ENCODE results near the gene CD247.

Gene CD247

DNA sequence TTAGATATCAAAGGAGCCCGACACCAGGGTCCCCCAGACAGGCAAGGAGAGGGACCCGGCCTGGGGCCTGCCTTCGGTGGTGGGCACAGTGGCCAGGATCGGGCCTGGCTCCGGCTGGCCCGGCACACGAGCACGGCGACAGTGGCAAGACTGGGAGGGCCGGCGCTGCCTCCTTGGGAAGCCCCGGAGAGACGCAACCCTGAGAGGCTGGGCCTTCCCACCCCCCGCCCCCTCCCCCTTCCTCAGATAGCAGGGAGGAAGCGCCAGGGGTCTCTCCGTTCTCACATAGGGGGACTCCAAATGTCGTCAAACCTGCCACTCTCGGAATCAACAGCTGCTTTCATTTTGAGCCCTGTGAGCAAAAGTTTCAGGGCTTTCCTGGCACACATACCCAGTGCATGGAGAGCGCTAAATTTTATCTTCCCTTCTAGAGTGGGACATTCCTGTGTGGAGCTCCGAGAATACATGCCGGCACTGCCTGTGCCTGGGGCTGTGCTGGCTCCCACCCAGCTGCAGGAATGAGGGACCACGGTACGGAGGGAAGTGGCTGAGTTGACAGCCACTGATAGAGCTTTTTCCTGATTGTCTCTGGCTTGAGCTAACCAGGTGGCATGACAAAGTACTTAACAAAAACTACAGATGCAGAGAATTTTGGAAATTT, 62.4 kb downstream of the CD247 start:
- Mint-ChIP-seq H3K4me3 (peak overlapping the region; percentile 78), H3K27me3 (no peaks in the 10 kb centered on the region), H3K27ac (peak overlapping the region; percentile 91), H3K4me1 (ENCODE audit: low read depth) (peaks cover 65% of the 10 kb centered on the region), H3K36me3 (no peaks in the 10 kb centered on the region), H3K9me3 (ENCODE audit: low read depth) (no peaks in the 10 kb centered on the region)

DNA sequence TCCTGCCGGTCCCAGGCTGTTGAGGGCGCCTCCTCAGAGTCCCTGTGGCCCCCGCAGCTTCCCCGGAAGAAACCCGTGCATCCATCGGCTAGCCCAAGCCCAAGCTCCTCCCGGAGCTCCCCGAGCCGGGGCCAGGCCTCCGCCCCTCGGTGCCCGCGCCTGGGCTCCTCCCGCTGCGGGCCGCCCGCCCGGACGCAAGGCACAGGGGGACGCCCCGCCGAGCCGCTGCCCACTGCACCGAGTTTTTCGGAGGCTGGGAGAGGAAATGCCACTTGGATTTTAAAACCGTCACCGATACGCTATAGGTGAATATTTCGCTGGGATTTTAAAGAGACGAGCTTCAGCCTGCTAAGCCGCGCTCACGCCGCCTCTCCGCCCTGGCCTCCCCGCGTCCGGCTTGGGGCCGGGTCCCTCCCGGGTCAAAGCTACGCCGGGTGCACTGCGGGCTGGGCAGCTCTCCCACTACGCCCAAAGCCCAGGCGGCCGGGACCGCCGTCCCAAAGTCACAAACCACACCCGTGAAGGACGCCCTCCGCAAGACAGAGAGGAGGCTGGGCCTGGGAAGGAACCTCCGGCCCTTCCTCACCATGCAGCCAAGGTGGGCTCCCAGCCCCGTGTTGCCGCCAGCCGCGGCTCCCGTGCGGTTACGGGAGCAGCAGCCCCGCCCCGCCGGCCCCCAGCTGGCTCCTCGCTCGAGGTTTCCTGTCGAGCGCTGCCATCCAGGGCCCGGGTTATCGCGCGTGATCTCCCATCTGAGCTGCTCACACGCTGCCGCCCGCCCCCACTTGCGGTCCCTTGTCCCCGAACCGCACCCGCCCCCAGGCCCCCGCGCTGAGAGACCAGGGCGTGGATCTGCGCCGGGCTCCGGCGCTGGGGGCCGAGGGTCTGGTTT, 63.2 kb downstream of the CD247 start:
- peak overlapping the region; percentile 34 for H3K27ac Mint-ChIP-seq
- H3K4me1 Mint-ChIP-seq (ENCODE audit: low read depth): peaks cover 65% of the 10 kb centered on the region
- peak overlapping the region; percentile 87 for H3K4me3 Mint-ChIP-seq
- no peaks in the 10 kb centered on the region for H3K27me3 Mint-ChIP-seq
- no peaks in the 10 kb centered on the region for H3K36me3 Mint-ChIP-seq
- H3K9me3 Mint-ChIP-seq (ENCODE audit: low read depth): no peaks in the 10 kb centered on the region

DNA sequence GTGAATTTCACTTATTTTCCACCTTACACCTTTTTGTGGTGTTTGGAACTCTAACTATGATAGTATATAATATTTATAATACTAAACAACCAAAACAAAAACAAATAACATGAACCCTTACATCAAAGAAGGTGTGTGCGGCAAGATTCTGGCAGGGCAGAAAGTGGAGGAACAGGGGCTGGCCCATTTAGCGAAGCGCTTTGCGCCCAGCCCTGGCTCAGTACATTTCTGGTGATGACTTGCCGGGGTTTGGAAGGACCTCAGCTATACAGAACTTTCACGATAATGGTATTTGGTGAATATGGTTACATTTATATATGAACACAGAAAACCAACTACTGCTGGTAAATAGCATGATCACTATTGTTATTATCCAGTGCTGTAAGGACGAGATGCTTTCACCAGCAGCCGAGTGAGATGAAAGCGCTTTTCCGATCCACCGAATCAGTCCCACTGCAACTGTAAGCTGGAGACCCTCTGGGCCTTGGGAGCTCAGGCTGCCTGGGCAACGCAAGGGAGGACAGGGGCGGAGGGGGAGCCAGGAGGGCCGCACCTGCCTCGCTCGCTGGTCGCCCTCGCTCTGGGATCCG, 63.9 kb downstream of the CD247 start:
- Mint-ChIP-seq H3K4me1 (ENCODE audit: low read depth) (peaks cover 64% of the 10 kb centered on the region), H3K36me3 (no peaks in the 10 kb centered on the region), H3K27ac (peak overlapping the region; percentile 90), H3K27me3 (no peaks in the 10 kb centered on the region), H3K9me3 (ENCODE audit: low read depth) (no peaks in the 10 kb centered on the region), H3K4me3 (peak overlapping the region; percentile 87)

DNA sequence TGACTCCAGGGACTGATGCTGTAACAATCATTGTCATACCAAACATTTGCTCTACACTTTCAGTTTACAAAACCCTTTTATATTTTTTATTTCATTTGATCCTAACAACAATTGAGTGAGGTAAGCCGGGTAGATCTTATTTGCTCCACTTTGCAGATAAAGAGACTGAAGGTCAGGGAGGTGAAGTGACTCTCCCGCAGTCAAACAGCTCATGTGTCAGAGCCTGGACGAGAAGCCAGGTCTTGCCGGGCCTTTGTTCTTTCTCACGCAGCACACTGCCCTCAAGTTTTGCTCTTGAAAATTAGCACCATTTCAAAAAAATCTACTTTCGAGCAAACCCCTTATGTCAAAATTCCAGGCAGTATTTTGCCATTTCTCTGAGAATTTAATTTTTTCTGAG, 65.2 kb downstream of the CD247 start:
- Mint-ChIP-seq H3K4me1 (ENCODE audit: low read depth) (peaks cover 68% of the 10 kb centered on the region), H3K9me3 (ENCODE audit: low read depth) (no peaks in the 10 kb centered on the region), H3K36me3 (no peaks in the 10 kb centered on the region), H3K27me3 (no peaks in the 10 kb centered on the region), H3K27ac (peak overlapping the region; percentile 80), H3K4me3 (peak overlapping the region; percentile 65)

DNA sequence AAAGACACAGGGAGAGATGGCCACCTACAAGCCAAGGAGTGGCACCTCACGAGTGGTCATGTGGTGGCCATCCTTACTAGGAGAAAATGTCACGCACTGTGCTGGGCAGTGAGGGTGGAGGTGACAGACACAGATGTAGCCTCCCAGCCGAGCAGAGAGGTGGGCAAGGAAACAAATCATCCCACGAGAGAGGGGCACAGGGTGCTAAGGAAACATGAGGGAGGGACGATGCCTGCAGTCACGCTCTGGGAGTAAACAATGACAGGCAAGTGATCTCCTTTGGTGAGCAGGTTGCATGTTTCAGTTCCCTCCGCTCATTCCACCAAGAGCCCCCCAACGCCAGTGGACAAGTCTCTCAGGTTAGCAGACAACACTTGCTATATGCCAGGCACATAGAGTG, 65.8 kb downstream of the CD247 start:
- Mint-ChIP-seq H3K27ac (peak overlapping the region; percentile 98), H3K4me1 (ENCODE audit: low read depth) (peaks cover 67% of the 10 kb centered on the region), H3K4me3 (peak overlapping the region; percentile 46), H3K9me3 (ENCODE audit: low read depth) (no peaks in the 10 kb centered on the region), H3K36me3 (no peaks in the 10 kb centered on the region), H3K27me3 (no peaks in the 10 kb centered on the region)

DNA sequence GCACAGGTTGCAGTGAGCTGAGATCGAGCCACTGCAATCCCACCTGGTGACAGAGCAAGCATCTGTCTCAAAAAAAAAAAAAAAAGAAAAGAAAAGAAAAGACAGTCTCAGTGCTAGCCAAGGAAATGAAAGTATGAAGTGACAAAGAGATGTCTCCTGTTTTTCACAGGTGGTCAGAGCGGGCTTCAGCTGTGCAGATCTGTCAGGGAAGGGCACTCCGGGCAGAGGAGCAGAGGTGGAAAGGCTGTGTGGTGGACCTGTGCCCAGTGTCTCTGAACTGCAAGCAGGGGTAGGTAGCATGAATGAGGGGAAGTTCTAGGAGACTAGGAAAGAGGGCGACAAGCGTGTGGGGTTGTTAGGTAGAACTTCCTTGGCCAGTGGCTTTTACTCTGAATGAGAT, 67.5 kb downstream of the CD247 start:
- peak overlapping the region; percentile 85 for H3K4me3 Mint-ChIP-seq
- H3K27ac Mint-ChIP-seq: peak overlapping the region; percentile 98
- H3K9me3 Mint-ChIP-seq (ENCODE audit: low read depth): no peaks in the 10 kb centered on the region
- H3K27me3 Mint-ChIP-seq: no peaks in the 10 kb centered on the region
- H3K4me1 Mint-ChIP-seq (ENCODE audit: low read depth): peaks cover 67% of the 10 kb centered on the region
- no peaks in the 10 kb centered on the region for H3K36me3 Mint-ChIP-seq

DNA sequence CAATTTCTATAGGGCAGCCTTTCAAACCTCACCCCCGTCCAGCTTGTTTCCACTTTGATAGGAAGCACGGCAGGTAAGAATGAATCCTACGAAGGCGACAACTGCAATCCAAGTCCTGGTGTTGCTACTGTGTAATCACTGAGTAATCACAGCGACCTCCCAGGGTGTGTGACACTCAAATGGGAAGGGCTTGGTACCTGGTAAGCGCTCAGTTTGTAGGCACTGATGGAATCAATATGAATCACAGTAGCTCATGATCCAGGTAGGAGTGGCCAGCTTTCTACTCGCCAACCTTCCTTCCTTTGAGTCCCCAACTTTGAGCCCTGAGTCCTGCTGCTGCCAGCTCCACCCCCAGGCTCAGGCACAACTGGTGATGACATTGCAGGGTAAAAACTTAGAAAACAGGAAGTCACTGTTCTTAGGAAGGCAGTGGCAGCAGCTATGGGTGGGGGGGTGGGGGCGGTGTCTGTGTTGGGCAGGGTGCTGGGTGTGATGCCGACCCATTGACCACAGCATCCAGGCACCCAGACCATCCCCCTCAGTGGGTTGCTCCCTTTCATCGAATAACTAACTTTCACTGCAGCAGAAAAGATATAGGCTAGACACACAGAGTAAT, 70.7 kb downstream of the CD247 start:
- H3K27me3 Mint-ChIP-seq: no peaks in the 10 kb centered on the region

DNA sequence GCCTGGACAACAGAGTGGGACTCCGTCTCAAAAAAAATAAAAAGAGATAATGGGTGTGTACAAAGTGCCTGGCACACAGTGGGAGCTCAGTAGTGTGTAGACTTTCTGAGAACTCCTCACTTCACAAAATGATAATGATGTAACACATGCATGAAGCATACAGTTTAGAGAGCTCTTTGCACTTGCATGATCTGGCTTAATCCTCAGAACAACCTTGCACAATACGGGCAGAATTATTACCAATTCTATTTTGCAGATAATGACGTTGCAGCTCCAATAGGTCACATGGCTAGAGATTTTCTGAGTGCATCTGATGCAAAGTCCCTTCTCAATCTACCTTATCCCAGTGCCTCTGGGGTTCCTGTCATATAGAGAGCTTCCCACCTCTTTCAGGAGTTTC, 71.4 kb downstream of the CD247 start:
- Mint-ChIP-seq H3K36me3 (peaks cover 4% of the 10 kb centered on the region), H3K9me3 (ENCODE audit: low read depth) (no peaks in the 10 kb centered on the region), H3K4me3 (peak overlapping the region; percentile 77), H3K27ac (peak overlapping the region; percentile 98), H3K27me3 (no peaks in the 10 kb centered on the region), H3K4me1 (ENCODE audit: low read depth) (peaks cover 74% of the 10 kb centered on the region)

More for the DNA sequence above, 70.7 kb downstream of the CD247 start:
- Mint-ChIP-seq H3K9me3 (ENCODE audit: low read depth) (no peaks in the 10 kb centered on the region), H3K4me3 (peak overlapping the region; percentile 77), H3K4me1 (ENCODE audit: low read depth) (peaks cover 74% of the 10 kb centered on the region), H3K36me3 (peaks cover 4% of the 10 kb centered on the region), H3K27ac (peak overlapping the region; percentile 98)

DNA sequence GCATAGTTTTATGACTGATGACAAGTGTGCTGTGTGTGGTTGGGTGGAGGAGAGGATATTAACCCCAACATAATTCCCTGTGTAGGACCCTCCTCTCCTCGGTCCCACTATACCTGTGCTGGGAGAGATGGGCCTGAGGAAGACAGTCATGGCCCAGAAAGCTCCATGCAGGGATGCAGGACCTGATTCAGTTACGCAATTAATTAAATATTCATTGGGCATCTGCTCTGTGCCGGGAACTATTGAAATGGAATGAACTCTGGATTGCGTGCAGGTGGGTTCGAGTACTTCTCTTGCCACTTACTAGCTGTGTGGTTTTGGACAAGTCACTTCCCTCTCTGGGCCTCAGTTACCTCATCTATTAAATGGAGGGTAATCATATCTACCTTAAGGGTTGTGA, 74.6 kb downstream of the CD247 start:
- no peaks in the 10 kb centered on the region for H3K27me3 Mint-ChIP-seq
- peak overlapping the region; percentile 83 for H3K27ac Mint-ChIP-seq
- peaks cover 80% of the 10 kb centered on the region for H3K4me1 Mint-ChIP-seq (ENCODE audit: low read depth)
- no peak overlapping the region for H3K4me3 Mint-ChIP-seq
- no peaks in the 10 kb centered on the region for H3K9me3 Mint-ChIP-seq (ENCODE audit: low read depth)
- peaks cover 6% of the 10 kb centered on the region for H3K36me3 Mint-ChIP-seq

DNA sequence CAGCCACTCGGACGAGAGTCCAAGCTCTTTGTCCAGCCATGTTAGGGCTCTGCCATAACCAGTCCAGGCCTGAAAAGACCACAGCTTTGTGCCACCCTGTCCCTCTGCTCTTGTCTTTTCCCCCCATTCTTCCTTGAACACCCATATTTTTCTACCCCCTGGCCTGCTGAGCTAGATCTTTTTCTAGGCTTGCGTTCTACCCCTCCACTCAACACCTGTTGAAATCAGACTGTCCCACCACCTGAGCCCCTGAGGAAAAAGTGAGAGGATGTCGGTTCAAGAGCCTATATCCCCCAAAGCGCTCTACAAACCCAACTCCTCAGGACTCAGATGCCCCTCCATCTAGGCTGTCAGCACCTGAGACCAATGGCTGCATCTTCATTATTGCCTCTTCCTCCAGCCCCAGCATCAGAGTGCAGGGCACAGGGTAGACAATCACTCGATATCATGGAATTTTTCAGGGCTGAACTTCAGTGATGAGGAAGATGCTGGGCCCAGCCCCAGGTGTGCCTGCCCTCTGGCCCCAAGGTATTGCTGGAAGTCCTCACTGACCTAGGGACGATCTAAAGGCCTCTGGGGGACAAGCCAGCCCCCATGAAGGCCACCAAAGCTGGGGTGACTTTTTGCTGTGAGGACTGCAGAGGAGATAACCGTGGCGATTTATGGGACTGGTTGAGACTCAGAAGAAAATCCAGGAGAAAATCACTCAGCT, 75.3 kb downstream of the CD247 start:
- Mint-ChIP-seq H3K4me3 (no peak overlapping the region), H3K9me3 (ENCODE audit: low read depth) (no peaks in the 10 kb centered on the region), H3K27ac (peak overlapping the region; percentile 83), H3K27me3 (no peaks in the 10 kb centered on the region), H3K36me3 (peaks cover 10% of the 10 kb centered on the region), H3K4me1 (ENCODE audit: low read depth) (peaks cover 81% of the 10 kb centered on the region)

DNA sequence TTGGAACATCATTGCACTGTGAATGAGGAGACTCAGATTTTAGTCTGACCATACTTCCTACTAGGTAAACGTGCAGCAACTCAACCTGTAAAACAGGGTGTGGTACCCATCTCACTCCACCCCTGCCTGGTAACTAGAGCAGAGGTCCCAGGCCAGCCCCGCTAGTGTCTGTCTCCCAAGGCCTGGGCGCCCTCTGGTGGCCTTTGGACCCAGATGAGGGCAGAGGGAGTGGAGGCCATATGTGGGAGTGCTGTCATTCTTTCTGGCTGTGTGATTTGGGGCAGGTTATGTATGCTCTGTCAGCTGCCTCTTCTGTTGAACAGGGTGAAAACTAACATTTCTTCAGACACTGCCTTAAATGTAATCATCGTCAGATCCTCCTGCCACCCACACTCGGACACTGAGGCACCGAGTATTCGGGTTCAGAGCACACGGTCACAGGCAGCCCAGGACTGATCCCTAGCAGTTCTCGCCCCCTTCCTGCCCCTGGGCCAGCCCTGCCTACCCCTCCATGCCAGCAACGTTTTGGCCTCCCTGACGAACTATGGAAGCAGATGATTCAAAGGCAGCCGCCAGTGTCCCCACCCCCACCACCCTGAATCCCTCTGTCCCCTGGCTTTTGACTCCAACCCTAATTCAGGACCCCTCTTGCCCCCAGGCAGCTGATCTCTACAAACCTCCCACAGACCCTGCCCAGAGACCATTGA, 76.0 kb downstream of the CD247 start:
- H3K4me1 Mint-ChIP-seq (ENCODE audit: low read depth): peaks cover 80% of the 10 kb centered on the region
- peak overlapping the region; percentile 72 for H3K27ac Mint-ChIP-seq
- H3K36me3 Mint-ChIP-seq: peaks cover 10% of the 10 kb centered on the region
- peak overlapping the region; percentile 20 for H3K4me3 Mint-ChIP-seq
- H3K9me3 Mint-ChIP-seq (ENCODE audit: low read depth): no peaks in the 10 kb centered on the region
- no peaks in the 10 kb centered on the region for H3K27me3 Mint-ChIP-seq

DNA sequence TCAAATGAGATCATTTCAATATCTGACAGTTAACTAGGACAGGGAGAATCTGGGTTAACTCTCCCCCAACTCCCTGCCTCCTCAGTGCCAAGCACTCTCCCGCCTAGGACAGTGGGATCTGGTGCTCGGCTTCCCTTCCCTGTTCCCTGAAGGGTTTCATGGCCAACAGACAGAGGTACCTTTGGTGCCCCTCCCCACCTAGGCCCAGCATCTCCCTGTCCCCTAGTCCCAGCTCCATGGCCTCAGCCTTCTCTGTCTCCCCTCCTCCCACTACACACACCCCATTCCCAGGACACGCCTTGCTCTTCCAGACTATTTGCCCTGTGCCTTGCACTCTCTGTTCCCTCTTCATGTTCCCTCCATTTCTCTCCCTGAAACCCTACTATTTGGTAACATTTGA, 77.1 kb downstream of the CD247 start:
- Mint-ChIP-seq H3K27me3 (no peaks in the 10 kb centered on the region), H3K36me3 (peaks cover 15% of the 10 kb centered on the region), H3K9me3 (ENCODE audit: low read depth) (no peaks in the 10 kb centered on the region), H3K27ac (peak overlapping the region; percentile 58), H3K4me1 (ENCODE audit: low read depth) (peaks cover 80% of the 10 kb centered on the region), H3K4me3 (no peak overlapping the region)

DNA sequence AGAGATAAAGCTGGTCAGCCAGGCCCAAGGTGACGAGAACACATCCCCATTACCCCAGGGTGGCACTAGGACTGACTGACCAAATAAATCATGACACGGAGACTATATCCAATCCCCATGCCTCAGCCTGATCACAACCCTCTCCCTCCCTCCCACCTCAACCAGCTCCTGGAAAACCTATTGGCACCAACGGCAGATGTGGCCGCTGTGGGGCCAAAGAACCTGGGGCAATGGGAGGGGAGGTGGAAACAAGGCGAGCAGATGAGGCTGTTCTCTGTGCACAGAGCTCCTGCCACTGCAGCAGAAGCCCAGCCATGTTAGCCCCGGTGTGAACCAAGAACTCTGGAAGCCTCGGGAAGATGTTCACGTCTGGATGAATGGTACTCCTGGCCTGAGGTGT, 77.6 kb downstream of the CD247 start:
- Mint-ChIP-seq H3K27ac (peak overlapping the region; percentile 58), H3K36me3 (peaks cover 15% of the 10 kb centered on the region), H3K4me3 (no peak overlapping the region), H3K27me3 (no peaks in the 10 kb centered on the region), H3K4me1 (ENCODE audit: low read depth) (peaks cover 80% of the 10 kb centered on the region), H3K9me3 (ENCODE audit: low read depth) (no peaks in the 10 kb centered on the region)

DNA sequence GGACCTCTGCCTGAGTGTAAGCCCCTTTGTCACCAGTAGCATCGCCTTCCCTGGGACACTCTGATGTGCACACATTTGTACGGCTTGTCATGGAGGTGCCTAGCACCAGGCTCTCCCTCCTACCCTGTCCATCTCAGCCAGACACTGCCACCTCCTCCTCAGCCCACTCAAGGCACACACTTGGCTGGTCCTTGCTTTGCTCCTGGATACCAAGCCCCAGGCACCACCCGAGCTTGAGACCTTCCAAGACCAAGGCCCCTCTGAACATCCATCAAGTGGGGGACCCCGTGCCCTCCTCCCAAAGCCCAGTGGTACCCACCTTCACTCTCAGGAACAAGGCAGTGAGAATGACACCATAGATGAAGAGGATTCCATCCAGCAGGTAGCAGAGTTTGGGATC, 78.0 kb downstream of the CD247 start:
- Mint-ChIP-seq H3K4me1 (ENCODE audit: low read depth) (peaks cover 80% of the 10 kb centered on the region), H3K36me3 (peaks cover 15% of the 10 kb centered on the region), H3K27ac (peak overlapping the region; percentile 82), H3K27me3 (no peaks in the 10 kb centered on the region), H3K4me3 (peak overlapping the region; percentile 73), H3K9me3 (ENCODE audit: low read depth) (no peaks in the 10 kb centered on the region)

Measured in activated naive CD8-positive, alpha-beta T cell (primary cell).